HUES6 (cell line): Measurements from ENCODE around the gene GPR152.

Experiments
- H3K27ac ChIP-seq: 2 replicates; pipeline ENCODE4 v1.7.0; 2013; ENCODE audit warnings: low read depth, mild to moderate bottlenecking, low read length, inconsistent platforms
- H3K27me3 ChIP-seq: 2 replicates; pipeline ENCODE4 v1.6.1; 2013; ENCODE audit warnings: low read length; ENCODE audit not compliant: control insufficient read depth, insufficient read depth
- H3K36me3 ChIP-seq: 2 replicates; pipeline ENCODE4 v1.6.1; 2013; ENCODE audit warnings: low read length; ENCODE audit not compliant: control insufficient read depth, insufficient read depth
- H3K4me1 ChIP-seq: 2 replicates; pipeline ENCODE4 v1.6.1; 2013; ENCODE audit warnings: low read length; ENCODE audit not compliant: control insufficient read depth, insufficient read depth
- H3K4me3 ChIP-seq: 2 replicates; pipeline ENCODE4 v1.5.1; 2013; ENCODE audit warnings: low read depth, low read length
- H3K9ac ChIP-seq: one replicate; pipeline ENCODE4 v1.6.1; 2013; ENCODE audit warnings: mild to moderate bottlenecking, low read length
- H3K9me3 ChIP-seq: 2 replicates; pipeline ENCODE4 v1.6.1; 2013; ENCODE audit warnings: low read depth, low read length; ENCODE audit not compliant: control insufficient read depth, insufficient read depth

Gene GPR152

DNA sequence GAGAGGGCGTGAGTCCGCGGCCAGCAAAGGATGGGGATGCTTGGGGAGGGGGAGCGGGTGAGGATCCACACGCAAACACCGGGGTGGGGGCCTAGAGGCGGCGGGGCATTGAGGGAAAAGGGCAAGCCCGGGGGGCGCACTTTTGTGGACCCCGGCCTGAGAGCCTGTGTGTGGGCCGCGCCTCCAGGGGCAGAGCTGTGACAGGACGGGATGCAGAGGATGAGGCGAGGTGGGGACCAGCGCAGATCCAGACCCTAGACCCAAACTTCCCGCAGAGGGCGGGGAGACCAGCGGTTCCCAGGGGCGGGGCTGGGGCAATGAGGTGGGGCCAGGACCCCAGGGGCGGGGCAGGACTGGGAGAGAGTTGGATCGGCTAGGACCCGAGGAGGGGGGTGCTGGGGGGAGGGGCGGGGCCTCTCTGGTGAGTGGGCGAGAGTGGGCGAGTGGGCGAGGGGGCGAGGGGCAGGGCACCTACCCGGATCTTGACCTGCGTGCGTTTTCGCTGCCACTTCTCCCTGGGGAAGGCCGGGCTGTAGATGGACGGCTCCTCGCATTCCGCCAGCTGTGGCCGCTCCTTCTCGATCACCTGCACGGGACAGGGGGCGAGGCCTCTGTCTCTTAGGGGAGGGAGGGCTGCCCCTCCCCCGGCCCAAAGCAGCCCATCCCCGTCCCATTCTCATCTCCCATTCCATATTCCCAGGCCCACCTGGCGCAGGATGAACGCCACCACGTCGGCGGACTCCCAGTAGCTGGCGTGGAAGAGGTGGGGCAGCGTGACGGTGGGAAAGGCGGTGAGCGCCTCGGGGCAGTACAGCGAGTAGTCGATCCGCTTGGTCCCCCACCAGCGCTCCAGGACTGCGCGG is 42.1 kb upstream of the GPR152 start:
- H3K27me3 ChIP-seq = no peaks in the 10 kb centered on the region
- H3K9ac ChIP-seq = no peak overlapping the region
- H3K4me3 ChIP-seq = no peak overlapping the region
- H3K27ac ChIP-seq = no peak overlapping the region
- H3K36me3 ChIP-seq = peaks cover 79% of the 10 kb centered on the region
- H3K4me1 ChIP-seq = no peaks in the 10 kb centered on the region
- no peaks in the 10 kb centered on the region for H3K9me3 ChIP-seq

DNA sequence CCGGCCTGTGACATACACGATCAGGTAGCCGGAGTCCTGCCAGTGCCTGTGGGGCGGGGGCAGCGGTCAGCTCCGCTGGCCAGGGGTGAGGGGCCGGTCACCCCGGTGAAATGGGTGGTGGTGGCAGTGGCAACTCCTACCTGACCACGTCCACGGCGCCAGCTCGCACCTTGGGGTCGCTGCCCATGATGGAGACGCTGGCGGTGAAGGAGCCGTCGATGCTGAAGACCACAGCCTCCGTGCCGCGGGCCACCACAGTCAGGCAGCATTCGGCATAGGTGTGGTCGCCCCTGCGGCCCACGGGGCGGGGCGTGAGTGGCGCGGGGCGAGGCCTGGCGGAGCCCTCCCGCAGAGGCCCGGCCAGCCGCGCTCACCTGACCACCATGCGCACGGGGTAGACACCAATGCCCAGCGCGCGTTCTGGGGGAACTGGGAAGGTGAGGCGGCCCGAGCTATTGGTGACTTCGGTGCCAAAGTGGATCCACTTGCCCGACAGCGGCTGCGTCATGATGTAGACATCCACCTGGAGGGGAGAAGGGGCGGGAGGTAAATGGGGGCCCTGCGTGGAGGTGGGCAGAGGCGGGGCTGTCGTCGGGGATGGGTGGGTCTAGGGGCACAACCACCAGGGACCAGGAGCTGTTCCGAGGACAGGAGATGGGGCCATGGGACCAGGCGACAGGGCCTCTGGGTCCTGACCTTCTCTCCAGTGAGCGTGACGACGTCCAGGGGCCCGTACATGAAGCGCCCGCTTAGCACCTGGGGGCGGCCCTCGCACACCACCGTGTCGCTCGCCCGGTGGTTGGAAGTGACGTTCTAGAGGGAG is 41.2 kb upstream of the GPR152 start:
- H3K4me1 ChIP-seq = no peaks in the 10 kb centered on the region
- peaks cover 81% of the 10 kb centered on the region for H3K36me3 ChIP-seq
- no peaks in the 10 kb centered on the region for H3K9me3 ChIP-seq
- no peaks in the 10 kb centered on the region for H3K27me3 ChIP-seq
- H3K9ac ChIP-seq = no peak overlapping the region
- no peak overlapping the region for H3K4me3 ChIP-seq
- no peak overlapping the region for H3K27ac ChIP-seq

DNA sequence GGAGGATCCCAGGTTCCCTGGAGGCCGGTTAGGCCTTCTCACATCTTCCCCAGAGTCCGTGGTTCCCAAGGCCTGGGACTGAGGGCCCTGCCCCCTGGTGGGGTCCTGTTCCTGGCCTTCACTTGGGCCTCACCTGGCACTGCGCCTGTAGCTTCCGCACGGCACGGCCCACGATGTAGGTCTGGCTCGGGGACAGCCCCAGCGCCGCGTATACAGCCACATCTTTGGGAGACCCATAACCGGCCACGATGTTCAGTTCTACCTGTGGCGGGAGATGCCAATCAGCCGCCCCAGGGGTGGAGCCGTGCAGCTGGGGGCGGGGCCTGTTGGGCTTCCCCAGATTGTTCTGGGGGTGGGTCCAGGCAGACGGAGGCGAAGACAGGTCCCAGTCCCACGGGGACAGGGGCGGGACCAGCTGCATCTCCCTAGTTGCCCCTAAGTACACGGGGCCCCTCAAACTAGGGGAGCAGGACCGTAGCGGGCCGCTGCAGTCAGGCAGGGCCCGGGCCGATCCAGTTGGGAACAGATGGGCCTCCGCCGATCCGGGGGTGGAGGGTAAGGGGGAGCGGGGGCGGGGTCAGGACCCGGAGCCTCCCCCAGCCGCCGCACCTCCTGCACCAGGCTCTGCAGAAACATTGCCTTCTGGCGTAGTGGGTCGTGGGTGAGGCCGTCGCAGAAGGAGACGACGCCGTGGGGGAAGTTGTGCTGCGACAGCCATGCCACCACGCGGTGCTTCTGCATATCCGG is 40.4 kb upstream of the GPR152 start:
- no peaks in the 10 kb centered on the region for H3K4me1 ChIP-seq
- H3K36me3 ChIP-seq = peaks cover 75% of the 10 kb centered on the region
- H3K27ac ChIP-seq = no peak overlapping the region
- H3K4me3 ChIP-seq = no peak overlapping the region
- no peak overlapping the region for H3K9ac ChIP-seq
- no peaks in the 10 kb centered on the region for H3K9me3 ChIP-seq
- no peaks in the 10 kb centered on the region for H3K27me3 ChIP-seq

DNA sequence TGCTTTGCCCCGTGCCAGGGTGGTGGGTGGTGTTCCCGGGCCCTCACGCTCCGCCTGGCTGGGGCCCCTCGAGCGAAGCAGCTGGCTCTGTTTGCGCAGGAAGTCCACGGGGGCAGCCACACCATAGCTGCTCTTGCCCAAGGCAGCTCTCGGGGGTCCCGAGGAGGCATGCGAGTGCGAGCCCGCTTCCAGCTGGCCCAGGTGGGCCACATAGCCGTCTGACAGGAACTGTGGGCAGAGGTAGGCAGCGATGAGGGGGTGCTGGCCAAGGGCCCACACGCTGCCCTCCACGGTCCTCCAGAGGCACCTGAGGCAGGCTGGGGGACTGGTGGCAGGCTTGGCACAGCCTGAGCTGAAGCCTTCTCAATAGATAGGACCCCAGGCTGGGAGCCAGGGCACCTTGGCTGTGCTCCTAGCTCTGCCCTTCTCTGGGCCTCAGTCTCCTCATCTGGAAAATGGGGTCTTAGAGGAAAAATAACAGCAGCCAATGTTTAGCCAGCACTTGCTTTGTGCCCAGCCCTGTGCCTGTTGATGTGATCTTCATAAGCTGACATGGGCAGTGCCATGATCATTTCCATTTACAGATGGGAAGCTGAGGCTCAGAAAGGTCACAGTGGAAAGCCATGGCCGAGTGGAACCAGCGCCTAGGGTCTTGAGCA is 39.7 kb upstream of the GPR152 start:
- H3K9ac ChIP-seq = no peak overlapping the region
- no peak overlapping the region for H3K27ac ChIP-seq
- peaks cover 70% of the 10 kb centered on the region for H3K36me3 ChIP-seq
- no peak overlapping the region for H3K4me3 ChIP-seq
- no peaks in the 10 kb centered on the region for H3K9me3 ChIP-seq
- H3K27me3 ChIP-seq = no peaks in the 10 kb centered on the region
- no peaks in the 10 kb centered on the region for H3K4me1 ChIP-seq

DNA sequence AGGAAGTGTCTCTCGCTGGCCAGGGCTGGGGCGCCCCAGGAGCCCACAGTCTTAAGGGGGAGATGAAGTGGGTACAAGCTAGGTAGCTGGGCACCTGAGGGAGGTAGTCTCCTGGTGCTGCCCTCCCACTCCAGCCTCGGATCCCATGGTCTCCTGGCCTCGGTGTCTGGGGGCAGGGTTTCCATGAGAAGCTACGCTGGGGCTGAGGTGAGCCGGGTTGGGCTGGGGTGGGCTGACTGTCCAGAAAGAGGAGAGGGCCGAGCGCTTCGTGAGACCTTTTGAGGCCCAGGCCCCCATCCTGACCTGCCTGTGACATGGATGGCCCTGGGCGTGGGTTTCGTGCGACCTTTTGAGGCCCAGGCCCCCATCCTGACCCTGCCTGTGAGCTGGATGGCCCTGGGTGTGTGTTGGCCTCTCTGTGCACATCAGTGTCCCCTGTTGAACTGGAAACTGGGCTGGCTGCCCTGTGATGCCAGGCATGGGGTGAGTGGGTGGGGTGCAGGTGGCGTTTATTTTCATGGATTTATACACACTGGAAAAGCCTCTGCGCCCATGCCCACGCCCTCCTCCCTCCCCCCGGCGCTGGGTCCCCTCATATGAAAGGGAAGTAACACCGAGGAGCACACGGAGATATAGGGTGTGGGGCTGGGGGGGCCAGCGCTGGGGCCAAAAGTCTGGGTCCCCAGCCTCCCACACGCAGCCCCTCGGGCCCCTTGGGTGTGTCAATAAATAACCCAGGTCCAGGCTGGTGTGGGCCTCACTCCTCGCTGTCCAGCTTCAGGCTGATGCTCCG is 38.9 kb upstream of the GPR152 start:
- Histone ChIP-seq H3K4me3 (no peak overlapping the region), H3K9me3 (no peaks in the 10 kb centered on the region), H3K27me3 (no peaks in the 10 kb centered on the region), H3K4me1 (no peaks in the 10 kb centered on the region), H3K27ac (no peak overlapping the region), H3K9ac (no peak overlapping the region), H3K36me3 (peaks cover 64% of the 10 kb centered on the region)

DNA sequence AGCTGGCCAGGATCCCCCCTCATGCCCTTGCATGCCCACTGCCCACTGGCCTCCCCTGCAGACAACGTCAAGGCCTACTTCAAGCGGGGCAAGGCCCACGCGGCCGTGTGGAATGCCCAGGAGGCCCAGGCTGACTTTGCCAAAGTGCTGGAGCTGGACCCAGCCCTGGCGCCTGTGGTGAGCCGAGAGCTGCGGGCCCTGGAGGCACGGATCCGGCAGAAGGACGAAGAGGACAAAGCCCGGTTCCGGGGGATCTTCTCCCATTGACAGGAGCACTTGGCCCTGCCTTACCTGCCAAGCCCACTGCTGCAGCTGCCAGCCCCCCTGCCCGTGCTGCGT is 38.2 kb upstream of the GPR152 start:
- Histone ChIP-seq H3K9ac (no peak overlapping the region), H3K9me3 (no peaks in the 10 kb centered on the region)

DNA sequence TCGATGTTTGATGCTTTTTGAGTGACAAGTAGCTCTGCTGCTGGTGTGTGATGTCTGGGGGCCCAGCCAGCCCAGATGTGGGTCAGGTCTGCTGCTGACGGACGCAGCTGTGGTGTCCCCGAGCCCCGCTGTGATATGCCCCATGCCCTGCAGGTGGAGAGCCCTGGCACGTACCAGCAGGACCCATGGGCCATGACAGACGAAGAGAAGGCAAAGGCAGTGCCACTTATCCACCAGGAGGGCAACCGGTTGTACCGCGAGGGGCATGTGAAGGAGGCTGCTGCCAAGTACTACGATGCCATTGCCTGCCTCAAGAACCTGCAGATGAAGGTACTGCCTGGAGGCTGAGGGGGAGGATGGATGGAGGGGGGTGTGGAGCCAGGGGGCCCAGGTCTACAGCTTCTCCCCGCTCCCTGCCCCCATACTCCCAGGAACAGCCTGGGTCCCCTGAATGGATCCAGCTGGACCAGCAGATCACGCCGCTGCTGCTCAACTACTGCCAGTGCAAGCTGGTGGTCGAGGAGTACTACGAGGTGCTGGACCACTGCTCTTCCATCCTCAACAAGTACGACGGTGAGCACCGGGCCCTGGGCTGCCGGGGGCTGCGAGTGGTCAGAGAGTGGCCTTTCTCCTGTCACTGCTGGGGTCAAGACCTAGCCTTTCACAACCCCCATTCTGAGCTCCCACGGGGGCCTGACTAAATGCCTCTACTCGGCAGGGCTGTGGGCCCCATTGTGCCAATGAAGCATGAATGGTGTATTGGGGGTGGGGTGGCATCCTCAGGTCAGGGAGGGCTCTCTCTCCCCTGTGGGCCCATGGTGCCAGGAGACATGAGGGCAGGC is 37.6 kb upstream of the GPR152 start:
- H3K4me3 ChIP-seq = no peak overlapping the region
- H3K9ac ChIP-seq = no peak overlapping the region
- no peak overlapping the region for H3K27ac ChIP-seq
- H3K9me3 ChIP-seq = no peaks in the 10 kb centered on the region
- no peaks in the 10 kb centered on the region for H3K27me3 ChIP-seq
- no peaks in the 10 kb centered on the region for H3K4me1 ChIP-seq
- H3K36me3 ChIP-seq = peaks cover 53% of the 10 kb centered on the region

More for the DNA sequence above, 38.2 kb upstream of the GPR152 start:
- no peaks in the 10 kb centered on the region for H3K4me1 ChIP-seq
- H3K4me3 ChIP-seq = no peak overlapping the region
- no peaks in the 10 kb centered on the region for H3K27me3 ChIP-seq
- peaks cover 57% of the 10 kb centered on the region for H3K36me3 ChIP-seq
- no peak overlapping the region for H3K27ac ChIP-seq

DNA sequence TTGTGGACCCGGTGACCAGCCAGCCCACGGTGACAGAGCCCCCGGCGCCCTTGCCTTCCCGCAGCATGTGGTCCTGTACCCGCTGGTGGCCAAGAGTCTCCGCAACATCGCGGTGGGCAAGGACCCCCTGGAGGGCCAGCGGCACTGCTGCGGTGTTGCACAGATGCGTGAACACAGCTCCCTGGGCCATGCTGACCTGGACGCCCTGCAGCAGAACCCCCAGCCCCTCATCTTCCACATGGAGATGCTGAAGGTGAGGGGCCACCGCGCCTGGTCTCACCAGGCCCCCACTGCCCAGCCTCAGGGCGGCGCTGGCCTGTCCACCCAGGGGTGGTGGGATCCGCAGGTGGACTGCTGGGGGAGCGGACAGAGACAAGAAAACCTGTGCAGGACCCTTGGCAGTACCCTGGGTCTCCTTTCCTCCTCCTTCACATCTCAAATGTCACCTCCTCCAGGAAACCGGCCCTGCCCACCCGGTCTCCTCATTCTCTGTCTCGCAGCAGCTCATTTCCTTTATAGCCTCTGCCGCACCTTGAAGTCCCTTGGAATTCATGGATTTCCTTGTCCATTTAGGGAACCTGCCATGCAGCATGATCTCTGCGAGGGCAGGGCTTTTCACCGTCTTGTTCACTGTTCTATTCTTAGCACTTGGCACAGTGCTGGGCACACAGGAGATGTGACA is 36.8 kb upstream of the GPR152 start:
- Histone ChIP-seq H3K4me1 (no peaks in the 10 kb centered on the region), H3K36me3 (peaks cover 50% of the 10 kb centered on the region), H3K27me3 (no peaks in the 10 kb centered on the region), H3K9ac (no peak overlapping the region), H3K9me3 (no peaks in the 10 kb centered on the region), H3K27ac (no peak overlapping the region), H3K4me3 (no peak overlapping the region)

DNA sequence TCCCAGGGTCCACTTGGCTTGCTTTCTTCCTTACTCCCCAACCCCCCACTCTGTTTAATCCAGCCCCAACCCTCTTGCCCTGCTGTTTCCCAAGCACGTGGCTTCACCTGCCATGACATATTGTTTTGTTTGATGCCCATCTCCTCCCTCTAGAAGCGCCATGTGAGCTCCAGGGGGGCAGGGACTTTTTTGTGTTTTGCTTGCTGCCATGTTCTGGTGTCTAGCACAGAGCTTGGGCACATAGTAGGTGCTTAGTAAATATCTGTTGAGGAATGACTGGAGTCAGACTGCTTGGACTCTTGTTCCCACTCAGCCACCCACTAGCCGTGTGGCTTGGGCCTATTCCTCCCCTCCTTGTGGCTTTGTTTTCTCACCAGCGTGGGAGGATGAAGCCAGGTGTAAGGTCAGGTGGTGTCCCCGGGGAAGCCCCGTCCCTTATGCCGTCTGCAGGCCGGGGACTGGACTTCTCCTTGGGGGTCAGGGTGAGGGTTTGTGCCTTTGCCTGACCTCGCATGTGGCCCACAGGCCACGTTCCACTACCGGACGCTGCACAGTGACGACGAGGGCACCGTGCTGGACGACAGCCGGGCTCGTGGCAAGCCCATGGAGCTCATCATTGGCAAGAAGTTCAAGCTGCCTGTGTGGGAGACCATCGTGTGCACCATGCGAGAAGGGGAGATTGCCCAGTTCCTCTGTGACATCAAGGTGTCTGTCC is 34.1 kb upstream of the GPR152 start:
- Histone ChIP-seq H3K27me3 (no peaks in the 10 kb centered on the region; the same call in 1 of the 2 replicates), H3K27ac (no peak overlapping the region), H3K9me3 (no peaks in the 10 kb centered on the region), H3K36me3 (peaks cover 29% of the 10 kb centered on the region), H3K9ac (no peak overlapping the region), H3K4me3 (no peak overlapping the region), H3K4me1 (no peaks in the 10 kb centered on the region; the same call in 1 of the 2 replicates)
